GDM1 (cell line): ENCODE data around the gene ZMIZ2.
"Not testable (repeated sequence)": the region's sequence is repeated elsewhere in the genome, so short reads cannot be mapped to it uniquely, and the experiment has no call there.

Experiments used
- DNase-seq: peaks from one replicate; lab custom pipeline; 2025; lab: John Stamatoyannopoulos, UW

Gene ZMIZ2

DNA sequence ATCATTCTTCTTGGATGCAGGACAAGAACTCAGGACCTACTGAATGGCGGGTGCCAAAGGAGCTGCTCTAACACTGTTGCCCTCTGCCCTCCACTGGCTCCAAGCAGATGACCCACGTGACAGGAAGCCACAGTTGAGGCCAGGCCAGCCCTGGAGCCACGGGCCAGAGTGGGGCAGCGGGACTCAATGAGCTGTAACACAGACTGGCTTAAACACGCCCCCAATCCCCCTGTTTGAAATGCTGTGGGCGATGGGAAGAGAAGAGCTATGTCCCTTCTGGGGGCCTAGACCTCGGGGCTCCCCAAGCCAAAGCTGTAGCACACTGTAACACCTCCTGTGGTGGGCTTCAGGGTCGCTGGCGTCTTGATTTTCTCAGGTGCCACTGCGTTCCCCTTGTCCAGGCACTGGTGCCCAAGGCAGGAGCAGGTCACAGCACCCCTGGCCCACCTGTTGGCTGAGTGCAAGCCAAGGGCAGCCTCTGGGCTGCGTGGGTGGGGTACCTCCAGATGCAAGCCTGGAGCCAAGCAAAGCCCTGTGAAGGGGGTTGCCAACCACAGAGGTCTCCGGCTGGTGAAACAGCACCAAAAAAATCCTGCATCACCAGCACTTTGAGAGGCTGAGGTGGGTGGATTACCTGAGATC lies 18.6 kb upstream of the ZMIZ2 start:
- no peak for DNase-seq

GRCh38 chr7:44732971-44733370 lies 15.7 kb upstream of the ZMIZ2 start:
- not testable (repeated sequence) for DNase-seq

GRCh38 chr7:44733708-44734481 lies 14.8 kb upstream of the ZMIZ2 start:
- no peak for DNase-seq

- DNase-seq: no peak
Measured at GRCh38 chr7:44735403-44736165, 13.1 kb upstream of the ZMIZ2 start.

DNA sequence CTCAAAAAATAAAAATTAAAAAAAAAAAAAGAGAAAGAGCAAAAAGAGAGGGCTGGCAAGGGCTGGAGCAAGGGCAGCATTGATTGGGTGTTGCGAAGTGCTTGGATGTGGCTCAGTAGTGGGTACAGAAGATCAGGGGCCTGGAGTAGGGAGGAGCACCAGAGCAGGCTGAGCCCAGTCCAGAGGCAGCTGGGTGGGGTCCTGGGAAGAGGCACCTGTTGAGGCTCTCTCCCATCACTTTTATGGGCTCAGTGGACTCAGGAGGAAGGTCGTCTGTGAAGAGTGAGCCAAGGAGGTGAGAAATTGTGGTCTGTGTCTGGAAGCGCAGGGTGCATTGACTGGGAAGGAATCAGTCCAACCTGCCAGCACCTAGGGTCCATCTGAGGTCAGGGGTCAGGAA lies 11.8 kb upstream of the ZMIZ2 start:
- no peak for DNase-seq

DNA sequence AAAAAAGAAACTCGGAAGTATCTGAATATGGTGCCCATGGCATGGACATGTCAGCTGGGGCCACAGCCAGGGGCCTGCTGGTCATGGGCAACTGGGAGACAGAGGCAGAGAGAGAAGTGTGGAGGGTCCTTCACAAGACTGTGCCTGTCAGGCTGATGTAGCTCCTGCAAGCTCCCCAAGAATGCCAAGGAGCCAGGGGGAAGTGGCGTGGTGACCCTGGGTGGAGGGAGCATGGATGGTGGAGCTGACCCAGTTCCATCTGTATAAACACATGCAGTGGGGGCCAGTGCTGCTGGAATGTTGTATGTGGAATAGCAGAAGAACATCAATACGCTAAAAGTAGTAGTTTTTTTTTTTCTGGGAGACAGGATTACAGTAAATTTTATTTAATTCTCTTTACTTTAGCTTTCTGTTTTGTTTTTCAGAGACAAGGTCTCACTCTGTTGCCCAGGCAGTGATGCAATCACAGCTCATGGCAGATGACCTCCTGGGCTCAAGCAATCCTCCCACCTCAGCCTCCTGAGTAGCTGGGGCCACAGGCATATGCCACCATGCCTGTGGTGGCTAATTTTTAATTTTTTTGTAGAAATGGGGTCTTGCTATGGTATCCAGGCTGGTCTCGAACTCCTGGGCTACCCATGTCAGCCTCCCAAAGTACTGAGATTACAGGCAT lies 10.5 kb upstream of the ZMIZ2 start:
- no peak for DNase-seq

DNA sequence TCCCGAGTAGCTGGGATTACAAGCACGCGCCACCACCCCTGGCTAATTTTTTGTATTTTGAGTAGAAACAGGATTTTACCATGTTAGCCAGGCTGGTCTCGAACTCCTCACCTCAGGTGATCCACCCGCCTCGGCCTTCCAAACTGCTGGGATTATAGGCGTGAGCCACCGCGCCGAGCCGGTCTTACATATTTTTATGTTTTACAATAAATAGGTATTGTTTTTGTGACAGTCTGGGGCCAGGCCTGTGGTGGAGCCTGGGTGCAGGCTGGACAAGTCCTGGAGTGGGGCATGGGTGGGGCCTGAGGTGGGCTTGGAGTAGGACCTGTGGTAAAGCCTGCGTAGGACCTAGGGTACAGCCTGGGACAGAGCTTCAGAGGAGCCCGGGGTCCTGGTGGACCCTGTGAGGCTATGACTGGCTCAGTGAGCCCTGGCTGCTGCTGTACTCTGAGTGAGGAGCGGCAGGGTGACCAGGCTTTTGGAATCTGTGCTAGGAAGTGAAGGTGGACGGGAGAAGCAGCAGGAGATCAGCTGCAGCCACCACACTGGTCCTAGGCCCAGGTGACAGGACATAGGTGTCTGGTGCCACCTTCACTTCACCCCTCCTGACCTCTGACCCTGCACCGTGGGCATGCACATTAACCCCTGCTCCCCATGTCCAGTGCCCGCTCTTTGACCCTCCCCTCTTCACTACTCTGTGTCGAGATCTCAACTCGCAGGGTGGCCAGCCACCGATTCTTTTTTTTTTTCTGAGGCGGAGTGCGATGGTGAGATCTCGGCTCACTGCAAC lies 9.6 kb upstream of the ZMIZ2 start:
- DNase-seq: no peak

DNA sequence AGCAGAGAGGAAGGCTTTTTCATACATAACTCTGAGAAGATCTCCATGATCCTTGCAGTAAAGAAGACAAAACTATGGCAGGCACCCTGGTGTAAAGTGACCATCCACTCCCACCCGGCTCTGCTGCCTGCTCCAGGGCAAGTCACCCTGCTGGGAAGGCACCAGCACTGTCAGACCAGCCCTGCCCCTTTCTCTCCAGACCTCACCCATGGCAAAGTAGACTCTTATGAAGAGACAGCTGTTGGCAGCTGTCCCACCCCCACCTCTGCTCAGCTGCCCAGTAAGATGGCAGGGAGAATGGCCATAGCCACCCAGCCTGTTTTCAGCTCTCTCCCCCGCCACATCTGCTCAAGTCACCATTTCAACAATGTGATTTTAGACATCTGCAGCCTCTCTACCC lies 8.6 kb upstream of the ZMIZ2 start:
- DNase-seq: no peak

DNA sequence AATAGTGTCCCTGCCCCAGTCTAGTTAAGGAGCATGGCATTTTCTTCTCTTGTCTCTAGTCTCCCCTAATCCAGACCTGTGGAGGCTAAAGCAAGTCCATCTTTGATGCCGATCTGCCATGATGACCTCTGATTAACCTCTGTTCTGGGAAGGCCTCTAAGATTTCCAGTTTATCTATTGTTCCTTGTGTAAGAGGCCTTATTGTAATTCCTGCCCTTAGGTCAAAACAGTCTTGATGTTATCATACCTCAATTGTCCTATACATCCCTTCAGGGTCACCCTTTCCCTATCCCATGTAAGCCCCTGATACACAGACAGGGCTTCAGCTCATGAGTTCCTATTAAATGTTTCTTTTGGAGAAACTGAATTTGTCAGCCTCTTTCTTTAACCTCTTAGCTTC lies 4.9 kb upstream of the ZMIZ2 start:
- no peak for DNase-seq

DNA sequence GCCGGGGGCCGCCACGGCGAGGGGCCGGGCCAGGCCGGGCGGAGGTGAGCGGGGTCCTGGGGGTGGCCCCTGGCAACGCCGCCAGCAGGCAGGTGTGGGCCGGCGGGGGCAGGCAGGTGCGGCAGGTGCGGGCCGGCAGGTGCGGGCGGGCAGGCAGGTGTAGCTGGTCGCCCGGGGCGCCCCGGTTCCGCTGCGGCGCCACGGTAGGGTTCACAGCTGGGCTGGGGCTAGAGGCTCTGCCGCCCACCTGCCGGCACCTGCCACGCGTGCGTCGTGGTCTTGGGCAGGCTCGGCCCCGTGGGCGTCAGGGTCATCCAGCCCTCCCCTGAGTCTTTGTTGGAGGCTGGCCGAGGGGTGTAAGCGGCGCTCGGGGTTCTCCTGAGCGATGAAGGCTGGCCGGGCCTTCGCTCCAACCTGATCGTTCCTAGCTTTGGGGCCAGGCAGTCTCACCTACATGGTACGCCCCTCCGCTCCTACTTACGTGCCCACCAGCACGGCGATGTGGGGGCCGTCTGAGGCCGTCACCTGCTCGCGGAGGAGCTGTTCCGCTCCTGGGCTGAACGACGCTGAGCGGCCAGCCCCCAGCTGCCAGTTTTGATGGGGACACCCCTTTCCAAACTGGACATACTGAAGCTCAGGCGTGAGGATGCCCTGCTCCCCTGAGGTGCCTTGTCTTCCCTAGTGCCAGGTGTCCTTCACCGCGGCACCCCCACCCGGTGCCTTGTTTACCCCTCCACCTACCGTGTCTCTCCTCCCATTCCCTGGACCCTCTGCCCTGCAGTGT lies 493 bp downstream of the ZMIZ2 start:
- no peak for DNase-seq

DNA sequence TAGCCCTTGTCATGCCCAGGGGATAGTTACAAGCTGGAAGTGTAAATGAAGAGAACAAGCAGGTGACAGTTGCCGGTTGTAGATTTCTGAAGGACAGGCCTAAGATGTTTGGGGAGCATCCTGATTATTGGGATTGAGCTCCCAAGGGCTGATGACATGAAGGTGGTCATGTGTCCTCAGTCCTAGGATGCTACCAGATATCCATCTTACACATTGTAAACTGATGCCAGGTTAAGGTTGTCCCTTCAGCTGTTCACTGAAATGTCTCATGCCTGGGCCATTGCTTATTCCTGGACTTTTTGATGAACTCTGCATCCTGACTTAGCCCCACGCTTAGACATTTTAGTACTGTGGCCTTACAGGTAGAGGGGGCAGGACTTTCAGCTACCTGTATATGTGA lies 1.3 kb downstream of the ZMIZ2 start:
- DNase-seq: no peak

- DNase-seq: no peak
Measured at GRCh38 chr7:44750424-44750823, 1.8 kb downstream of the ZMIZ2 start.

DNA sequence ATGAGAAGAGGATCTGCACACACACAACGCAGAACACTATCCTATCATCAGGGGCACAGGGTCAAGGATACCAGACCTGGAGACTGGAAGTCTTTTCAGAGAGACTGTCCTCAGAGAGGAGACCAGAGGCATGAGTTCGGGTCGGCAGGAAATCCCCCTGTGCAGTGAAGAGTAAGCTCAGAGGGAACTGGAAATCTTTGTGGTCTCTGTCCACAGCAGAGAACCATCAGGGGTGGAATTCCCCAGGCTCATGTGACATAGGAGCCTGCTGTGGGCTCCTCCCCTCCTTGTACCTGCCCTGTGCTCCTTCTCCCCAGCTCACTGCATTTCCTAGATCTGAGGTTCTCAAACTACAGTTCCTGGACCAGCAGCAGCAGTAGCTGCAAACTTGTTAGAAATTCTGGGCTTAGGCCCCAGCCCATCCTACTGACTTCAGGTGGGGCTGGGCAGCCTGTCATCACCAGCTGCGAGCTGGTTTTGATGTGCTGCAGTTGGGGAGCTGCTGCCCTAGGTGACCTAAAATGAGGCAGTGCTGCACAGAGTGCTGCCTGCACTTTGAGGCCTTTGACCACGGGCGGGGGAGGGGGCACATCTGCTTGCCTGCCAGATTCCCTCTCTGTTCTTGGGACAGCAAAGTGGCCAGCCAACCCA lies 2.4 kb downstream of the ZMIZ2 start:
- DNase-seq: no peak

DNA sequence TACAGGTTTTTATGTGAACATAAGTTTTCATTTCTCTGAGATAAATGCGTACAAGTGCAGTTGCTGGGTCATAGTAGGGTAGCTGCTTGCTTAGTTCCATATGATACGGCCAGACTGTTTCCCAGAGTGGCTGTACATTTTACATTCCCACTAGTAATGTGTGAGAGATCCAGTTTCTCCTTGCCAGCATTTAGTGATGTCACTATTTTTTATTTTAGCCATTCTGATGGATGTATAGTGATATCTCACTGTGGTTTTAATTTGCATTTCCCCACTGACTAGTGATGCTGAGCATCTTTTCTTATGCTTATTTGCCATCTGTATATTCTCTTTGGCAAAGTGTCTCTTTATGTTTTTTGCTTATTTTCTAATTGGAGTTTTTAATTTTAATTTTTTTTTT lies 4.2 kb downstream of the ZMIZ2 start:
- DNase-seq: no peak

GRCh38 chr7:44754802-44755697 lies 6.4 kb downstream of the ZMIZ2 start:
- DNase-seq: no peak

- DNase-seq: no peak
Measured at GRCh38 chr7:44755698-44756627, 7.3 kb downstream of the ZMIZ2 start.

DNA sequence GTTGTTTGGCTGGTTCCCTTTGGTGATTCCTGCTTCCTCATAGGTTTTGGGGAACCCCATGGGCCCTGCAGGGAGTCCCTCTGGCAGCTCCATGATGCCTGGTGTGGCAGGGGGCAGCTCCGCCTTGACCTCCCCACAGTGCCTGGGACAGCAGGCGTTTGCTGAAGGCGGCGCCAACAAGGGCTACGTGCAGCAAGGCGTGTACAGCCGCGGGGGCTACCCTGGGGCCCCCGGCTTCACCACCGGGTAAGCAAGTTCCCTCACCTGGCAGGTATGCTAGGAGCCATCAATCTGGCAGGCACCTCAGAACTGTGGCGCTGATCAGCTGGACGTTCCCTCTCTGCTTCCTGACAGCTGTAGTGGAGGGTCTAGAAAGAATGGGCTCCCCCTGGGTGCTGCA lies 8.3 kb downstream of the ZMIZ2 start:
- DNase-seq: no peak

DNA sequence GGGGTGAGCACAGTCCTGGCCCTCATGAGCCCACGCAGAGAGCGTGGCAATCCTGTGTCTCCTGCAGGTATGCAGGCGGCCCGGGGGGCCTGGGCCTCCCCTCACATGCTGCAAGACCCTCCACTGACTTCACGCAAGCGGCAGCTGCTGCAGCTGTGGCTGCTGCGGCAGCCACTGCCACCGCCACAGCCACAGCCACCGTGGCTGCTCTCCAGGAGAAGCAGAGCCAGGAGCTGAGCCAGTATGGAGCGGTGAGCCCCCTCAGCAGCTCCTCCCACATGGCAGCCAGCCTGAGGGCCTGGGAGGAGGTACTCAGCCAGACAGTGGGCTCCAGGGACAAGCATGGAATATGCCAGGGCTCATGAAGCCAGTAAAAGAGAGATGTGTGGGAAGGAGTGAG lies 8.7 kb downstream of the ZMIZ2 start:
- DNase-seq: no peak
